Motor neuron (in vitro differentiated cells): ENCODE measurements around the gene PATL1. TPM values are rescaled to one million over a fixed set of nuclear protein-coding genes. Genes with fewer than 3 reads are reported as not detected.
A peak's percentile ranks its signal among the peaks of the same experiment; 100 is the strongest.

Experiments
- ATAC-seq, 8 experiments: fragments of 200-7000 bp; cut with Tn5 transposase; replicated peaks in 6 of 8; 2 replicates each; pipeline ENCODE4 v1.8.0; 2021; ENCODE audit warnings: mild to moderate bottlenecking in 8 of 8, moderate library complexity in 8 of 8
- H3K27ac ChIP-seq, 2 donors: fragments of 250-450 bp; sonication (Bioruptor Pico); 2 replicates each; pipeline ENCODE4 v1.9.0; 2021; ENCODE audit warnings: antibody characterized with exemption in 2 of 2, mild to moderate bottlenecking in 2 of 2, moderate library complexity in 1 of 2
- H3K4me1 ChIP-seq, 2 donors: fragments of 250-450 bp; sonication (Bioruptor Pico); replicated peaks in 1 of 2; 2 replicates each; pipeline ENCODE4 v1.6.1; 2021; ENCODE audit warnings: antibody characterized with exemption in 2 of 2, mild to moderate bottlenecking in 2 of 2, moderate library complexity in 1 of 2
- H3K4me3 ChIP-seq, 5 donors: fragments of 250-450 bp; sonication (Bioruptor Pico); 2 replicates each; pipeline ENCODE4 v1.9.0; 2021; ENCODE audit warnings: antibody characterized with exemption in 5 of 5, mild to moderate bottlenecking in 5 of 5, moderate library complexity in 4 of 5
- WGBS, 10 experiments: fragments of 450-650 bp; shearing (Covaris generic); methylation state at CpG; one replicate each; pipeline ENCODE4 v1.0.0; 2022; 5-methylcytosine and 5-hydroxymethylcytosine counted together
- in situ Hi-C, 9 experiments: fragments of 400-800 bp; cut with MboI; loops; one replicate each; pipeline ENCODE4 v1.15.0; 2021; ENCODE audit warnings: low sequenced_read_pairs in 9 of 9, low pct_unique_long_range_greater_than_20kb in 2 of 9; ENCODE audit not compliant: unreplicated experiment in 9 of 9
- total RNA-seq, 8 experiments: library from RNA; unstranded; fragments of 300-600 nt; gene quantifications; 2 replicates each; pipeline versions ENCODE4 v1.2.3 to v1.2.4, GENCODE V29; 2022

PATL1 gene
- total RNA-seq, 8 experiments from 2014 or later = 8.4 to 26.2 (median 14.1) TPM

DNA sequence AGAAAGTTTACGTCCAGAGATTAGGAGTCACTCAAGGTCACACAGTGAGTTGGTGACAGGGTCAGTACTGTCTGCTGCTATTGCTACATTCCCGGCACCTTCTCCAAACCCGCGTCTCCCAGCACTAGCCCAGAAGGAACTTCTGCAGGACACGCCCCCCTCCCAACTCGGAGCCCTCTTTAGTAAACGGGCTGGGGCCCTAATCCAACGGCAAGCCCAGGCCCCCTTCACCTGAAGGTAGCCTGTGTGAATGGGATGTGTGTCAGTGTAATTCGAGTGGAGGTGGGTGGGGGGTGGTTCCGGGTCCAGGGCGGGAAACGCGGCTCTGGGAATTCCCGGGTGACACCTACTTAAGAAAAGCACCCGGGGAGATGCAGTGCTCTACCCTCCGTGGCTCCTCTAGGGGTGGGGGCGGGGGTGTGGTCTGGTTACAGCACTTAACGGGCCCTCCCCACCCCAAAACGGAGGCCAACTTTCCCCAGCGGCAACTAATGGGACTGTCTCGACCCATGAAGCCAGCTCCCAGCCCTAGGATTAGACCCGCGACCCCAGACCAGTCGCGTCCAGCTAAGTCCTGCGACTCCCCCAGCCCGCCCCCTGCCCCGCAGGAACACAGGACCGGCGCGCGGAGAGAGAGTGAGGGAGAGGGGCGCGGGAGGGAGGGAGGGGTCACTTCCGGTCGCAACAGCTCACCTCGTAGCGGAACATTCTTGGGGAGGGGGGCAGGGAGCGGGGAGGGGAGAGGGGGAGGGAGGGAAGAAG lies 468 bp downstream of the PATL1 start:
- peaks cover 0 to 13% of the 10 kb centered on the region in 2 donors for H3K4me1 ChIP-seq
- in situ Hi-C loops = no loop called here
- H3K4me3 ChIP-seq = peak overlapping the region; percentile 50 to 76 (median 68)
- 0 to 3% (median 0%) methylated on average over 2 to 7 of the region's 39 CpGs; no CpG with 5 or more reads in 5 of the 10 experiments for WGBS, 10 experiments
- ATAC-seq = peak; percentile 42 to 74 (median 68)
- H3K27ac ChIP-seq = peak overlapping the region; percentile 49 to 58

DNA sequence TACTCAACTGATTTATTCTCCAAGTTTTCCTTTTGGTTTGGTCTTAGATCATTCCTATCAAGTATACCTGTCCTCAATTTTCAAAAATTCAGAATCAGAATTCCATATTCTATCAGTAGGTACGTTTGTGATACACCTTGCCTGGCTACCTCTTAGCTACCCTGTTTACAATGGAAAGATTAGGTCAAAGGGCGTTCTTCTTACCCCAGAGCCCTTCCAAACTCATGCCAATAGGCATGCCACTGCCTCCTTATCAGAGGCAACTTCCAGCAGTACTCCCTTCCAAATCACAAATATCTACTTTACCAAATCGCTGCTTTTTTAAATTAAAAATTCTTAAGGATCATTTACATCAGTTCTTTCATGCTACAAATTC lies 1.0 kb downstream of the PATL1 start:
- Histone ChIP-seq H3K4me3 (peak overlapping the region; percentile 50 to 76 (median 68)), H3K27ac (no peak overlapping the region), H3K4me1 (peaks cover 0 to 13% of the 10 kb centered on the region in 2 donors)
- ATAC-seq = no peak
- in situ Hi-C loops = no loop called here
- 0 to 46% (median 14%) methylated on average over 1 to 3 of the region's 3 CpGs for WGBS, 10 experiments

DNA sequence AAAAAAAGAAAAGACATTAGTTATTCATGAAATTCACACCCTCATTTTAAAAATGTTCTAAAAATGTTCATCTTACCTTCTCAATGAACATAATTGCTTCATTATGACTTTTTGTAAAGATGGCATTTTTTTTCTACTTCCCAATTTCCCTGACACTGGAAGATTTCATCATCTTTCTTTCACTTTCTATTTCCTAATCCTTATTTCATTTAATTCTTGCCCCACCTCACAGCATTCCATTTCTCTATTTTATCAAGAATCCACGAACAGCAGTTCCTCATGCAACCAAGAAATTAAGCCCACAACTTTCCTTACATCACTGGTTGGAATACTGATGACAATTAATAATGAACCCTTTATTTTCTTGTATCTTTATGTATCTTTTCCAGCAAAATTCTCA lies 1.9 kb downstream of the PATL1 start:
- no peak for ATAC-seq
- WGBS, 10 experiments = 0 to 100% (median 89%) methylated on average over 1 of the region's 1 CpG; no CpG with 5 or more reads in 1 of the 10 experiments
- in situ Hi-C loops = no loop called here
- peaks cover 0 to 13% of the 10 kb centered on the region in 2 donors for H3K4me1 ChIP-seq
- H3K4me3 ChIP-seq = no peak overlapping the region
- no peak overlapping the region for H3K27ac ChIP-seq

DNA sequence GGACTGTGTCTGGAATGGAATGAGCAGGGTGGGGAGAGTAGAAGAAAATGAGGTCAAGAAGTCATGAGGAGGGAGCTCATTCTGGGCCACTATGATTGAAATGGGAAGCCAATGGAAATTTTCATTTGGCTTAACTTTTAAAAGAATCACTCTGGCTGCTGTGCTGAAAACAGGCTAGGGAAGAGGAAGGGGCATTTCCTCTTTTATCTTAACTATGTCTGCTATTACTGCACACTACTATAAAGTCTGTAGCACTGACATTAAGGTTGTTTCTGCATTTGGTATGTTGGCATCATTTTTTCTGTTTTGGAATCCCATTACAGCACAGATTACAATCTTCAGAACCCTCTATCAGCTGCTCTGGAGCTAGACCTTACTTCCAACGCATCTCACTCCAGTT lies 8.2 kb downstream of the PATL1 start:
- Histone ChIP-seq H3K4me1 (no peaks in the 10 kb centered on the region), H3K27ac (no peak overlapping the region), H3K4me3 (no peak overlapping the region)
- WGBS, 10 experiments = 86 to 100% (median 100%) methylated on average over 1 of the region's 1 CpG; no CpG with 5 or more reads in 4 of the 10 experiments
- in situ Hi-C loops = no loop called here
- peak in 2 of 8 experiments; percentile 28 to 42 for ATAC-seq

DNA sequence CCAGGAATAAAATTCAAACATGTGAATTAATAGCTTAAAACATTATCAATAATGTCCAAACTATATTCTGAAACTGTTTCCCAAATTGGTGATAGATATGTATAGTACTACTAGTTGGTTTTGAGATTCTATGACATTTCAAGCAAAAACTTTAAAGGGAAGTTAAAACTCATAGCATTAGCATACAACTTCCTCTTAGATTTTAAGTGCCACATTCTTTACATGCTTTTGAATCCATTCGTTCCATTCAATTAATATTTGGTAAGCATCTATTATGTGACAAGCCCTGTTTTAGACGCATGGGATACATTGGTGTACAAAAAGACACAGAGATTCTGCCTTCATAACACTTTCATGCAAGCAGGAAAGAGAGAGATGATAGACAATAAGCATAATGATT lies 8.9 kb downstream of the PATL1 start:
- Histone ChIP-seq H3K27ac (no peak overlapping the region), H3K4me1 (no peaks in the 10 kb centered on the region), H3K4me3 (no peak overlapping the region)
- in situ Hi-C loops = no loop called here
- WGBS, 10 experiments = 63 to 100% (median 98%) methylated on average over 1 to 2 of the region's 2 CpGs; no CpG with 5 or more reads in 2 of the 10 experiments
- no peak for ATAC-seq

DNA sequence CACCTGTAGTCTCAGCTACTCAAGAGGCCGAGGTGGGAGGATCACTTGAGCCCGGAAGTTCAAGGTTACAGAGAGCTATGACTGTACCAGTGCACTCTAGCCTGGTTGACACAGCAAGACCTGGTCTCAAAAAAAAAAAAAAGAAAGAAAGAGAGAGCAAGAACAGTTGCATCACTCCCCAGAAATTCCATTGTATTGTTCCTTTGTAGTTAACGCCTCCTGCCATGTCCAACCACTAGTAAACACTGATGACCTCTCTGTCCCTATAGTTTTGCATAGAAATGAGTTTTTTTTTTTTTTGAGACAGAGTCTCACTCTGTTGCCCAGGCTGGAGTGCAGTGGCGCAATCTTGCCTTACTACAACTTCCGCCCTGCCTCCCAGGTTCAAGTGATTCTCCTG lies 10.8 kb downstream of the PATL1 start:
- Histone ChIP-seq H3K27ac (no peak overlapping the region), H3K4me3 (no peak overlapping the region), H3K4me1 (no peaks in the 10 kb centered on the region)
- 94 to 100% (median 100%) methylated on average over 2 to 4 of the region's 5 CpGs; no CpG with 5 or more reads in 1 of the 10 experiments for WGBS, 10 experiments
- in situ Hi-C loops = no loop called here
- no peak for ATAC-seq

DNA sequence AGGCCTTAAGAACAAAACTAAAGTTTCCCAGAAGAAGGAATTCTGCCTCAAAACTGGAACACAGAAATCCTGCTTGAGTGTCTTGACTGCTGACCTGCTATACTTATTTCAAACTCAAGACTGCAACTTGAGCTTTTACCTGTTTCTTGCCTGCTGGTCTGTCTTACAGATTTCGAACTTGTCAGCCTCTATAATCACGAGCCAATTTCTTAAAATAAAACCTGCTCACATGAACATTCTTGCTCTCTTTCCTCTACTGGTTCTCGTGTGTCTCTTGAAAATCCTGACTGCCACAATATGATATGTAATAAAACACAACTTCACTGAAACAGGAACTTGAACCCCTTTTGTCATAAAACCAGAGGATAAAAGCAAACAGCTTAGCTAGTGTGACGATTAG lies 13.9 kb downstream of the PATL1 start:
- in situ Hi-C loops = no loop called here
- no peak overlapping the region for H3K27ac ChIP-seq
- WGBS, 10 experiments = 69 to 100% (median 90%) methylated on average over 1 to 4 of the region's 4 CpGs
- no peak overlapping the region for H3K4me3 ChIP-seq
- ATAC-seq = no peak
- no peaks in the 10 kb centered on the region for H3K4me1 ChIP-seq

DNA sequence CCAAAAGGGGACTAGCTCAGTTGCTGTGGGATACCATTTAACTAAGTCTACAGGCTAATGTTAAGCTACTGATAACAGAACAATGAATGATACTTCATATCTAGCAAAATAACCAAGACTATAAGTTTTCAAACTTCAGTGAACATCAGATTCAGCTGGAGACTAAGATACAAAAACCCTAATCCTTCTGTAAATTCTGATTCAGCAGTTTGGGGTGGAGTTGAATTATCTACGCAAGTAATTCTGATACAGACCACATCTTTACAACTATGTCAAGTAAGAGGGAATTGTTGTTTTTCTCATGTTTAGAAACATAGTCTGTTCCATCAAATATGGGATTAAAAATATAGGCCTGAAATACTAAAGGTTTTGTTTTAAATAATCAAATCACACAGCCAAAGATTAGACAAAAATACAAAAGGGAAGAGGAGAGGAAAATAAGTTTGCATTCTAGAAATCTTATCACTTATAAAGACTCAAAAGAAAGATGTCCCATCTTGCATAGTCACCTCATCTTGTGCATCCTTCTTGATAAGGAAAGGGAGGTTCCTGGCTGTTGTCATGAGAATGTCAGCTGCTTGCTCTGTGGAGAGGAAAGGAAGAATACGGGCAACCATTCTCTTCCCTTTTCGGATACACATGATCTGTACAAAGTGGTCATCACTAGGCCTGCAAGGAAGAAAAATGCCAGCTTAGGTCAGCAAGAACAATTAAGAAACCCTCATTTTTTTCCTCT lies 21.4 kb downstream of the PATL1 start:
- Histone ChIP-seq H3K4me1 (no peaks in the 10 kb centered on the region), H3K4me3 (no peak overlapping the region), H3K27ac (no peak overlapping the region)
- no peak for ATAC-seq
- 83 to 100% (median 98%) methylated on average over 1 to 3 of the region's 3 CpGs for WGBS, 10 experiments
- in situ Hi-C loops = no loop called here

DNA sequence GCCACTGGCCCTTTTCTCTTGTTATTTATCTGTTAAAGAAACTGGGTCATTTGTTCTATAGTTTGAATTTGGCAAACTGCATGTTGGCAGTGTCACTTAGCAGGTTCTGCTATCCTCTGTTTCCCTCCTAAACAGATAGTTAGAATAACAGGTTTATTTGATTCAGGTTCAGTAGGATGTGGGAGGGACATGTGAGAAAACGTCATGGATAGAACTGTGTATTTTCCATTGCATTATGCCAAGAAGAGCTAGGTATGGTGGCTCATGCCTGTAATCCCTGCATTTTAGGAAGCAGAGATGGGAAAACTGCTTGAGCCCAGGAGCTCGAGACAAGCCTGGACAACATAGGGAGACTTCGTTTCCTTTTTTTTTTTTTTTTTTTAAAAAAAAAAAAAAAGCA lies 24.3 kb downstream of the PATL1 start:
- H3K4me1 ChIP-seq = no peaks in the 10 kb centered on the region
- H3K4me3 ChIP-seq = no peak overlapping the region
- no peak for ATAC-seq
- WGBS, 10 experiments = 50 to 100% (median 93%) methylated on average over 1 to 3 of the region's 3 CpGs; no CpG with 5 or more reads in 3 of the 10 experiments
- no peak overlapping the region for H3K27ac ChIP-seq
- in situ Hi-C loops = no loop called here

DNA sequence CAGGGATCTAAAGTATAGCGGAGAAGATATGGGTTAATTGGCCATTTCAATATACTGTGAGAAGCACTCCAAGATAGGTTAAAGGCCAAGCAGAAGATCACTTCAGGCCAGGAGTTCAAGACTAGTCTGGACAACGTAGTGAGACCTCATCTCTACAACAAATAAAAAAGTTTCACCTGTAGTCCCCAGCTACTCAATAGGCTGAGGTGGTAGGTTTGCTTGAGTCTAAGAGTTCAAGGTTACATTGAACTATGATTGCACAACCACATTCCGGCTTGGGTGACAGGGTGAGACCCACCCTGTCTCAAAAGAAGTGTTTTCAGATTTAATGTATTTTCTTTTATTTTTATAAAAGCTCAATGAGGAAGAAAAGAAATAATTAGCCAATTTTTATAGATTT lies 25.4 kb downstream of the PATL1 start:
- no peak for ATAC-seq
- H3K4me1 ChIP-seq = no peaks in the 10 kb centered on the region
- in situ Hi-C loops = no loop called here
- no peak overlapping the region for H3K4me3 ChIP-seq
- no peak overlapping the region for H3K27ac ChIP-seq
- 89 to 100% (median 96%) methylated on average over 1 to 3 of the region's 3 CpGs; no CpG with 5 or more reads in 3 of the 10 experiments for WGBS, 10 experiments

DNA sequence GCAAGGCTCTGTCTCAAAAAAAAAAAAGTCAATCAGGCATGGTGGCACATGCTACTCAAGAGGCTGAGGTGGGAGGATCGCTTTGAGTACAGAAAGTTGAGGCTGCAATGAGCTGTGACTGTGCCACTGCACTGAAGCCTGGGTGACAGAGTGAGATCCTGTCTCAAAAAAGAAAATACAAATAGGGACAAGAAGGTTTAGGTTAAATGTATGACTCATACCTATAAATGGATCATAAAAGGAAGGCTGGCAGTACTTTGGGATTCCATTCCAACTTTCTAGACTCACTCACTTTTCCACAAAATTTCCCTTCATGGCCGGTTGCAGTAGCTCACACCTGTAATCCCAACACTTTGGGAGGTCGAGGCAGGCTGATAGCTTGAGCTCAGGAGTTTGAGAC lies 27.7 kb downstream of the PATL1 start:
- in situ Hi-C loops = no loop called here
- 83 to 100% (median 98%) methylated on average over 1 to 3 of the region's 3 CpGs; no CpG with 5 or more reads in 4 of the 10 experiments for WGBS, 10 experiments

DNA sequence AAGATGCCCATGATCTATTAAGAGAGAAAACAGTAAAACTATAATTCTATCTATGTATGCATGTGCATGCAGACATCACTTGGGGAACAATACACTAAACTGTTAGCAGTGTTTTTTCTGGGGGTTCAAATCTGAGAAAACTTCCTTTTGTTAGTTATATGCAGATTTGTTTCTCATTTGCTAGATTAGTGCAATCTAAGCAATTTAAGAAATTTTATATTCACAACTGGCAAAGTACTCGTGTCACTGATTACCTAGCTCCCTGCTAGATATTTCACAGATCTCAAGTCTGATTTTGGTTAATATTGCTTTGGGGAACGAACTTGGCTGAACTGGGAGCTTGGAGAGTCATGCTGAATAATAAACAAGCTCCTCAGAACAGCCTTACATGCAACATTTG lies 38.3 kb downstream of the PATL1 start:
- 33 to 100% (median 60%) methylated on average over 1 to 2 of the region's 2 CpGs; no CpG with 5 or more reads in 1 of the 10 experiments for WGBS, 10 experiments
- Histone ChIP-seq H3K27ac (no peak overlapping the region), H3K4me1 (no peaks in the 10 kb centered on the region), H3K4me3 (no peak overlapping the region)
- in situ Hi-C loops = no loop called here
- ATAC-seq = no peak

More for the DNA sequence above, 27.7 kb downstream of the PATL1 start:
- no peak overlapping the region for H3K27ac ChIP-seq
- H3K4me3 ChIP-seq = no peak overlapping the region
- H3K4me1 ChIP-seq = no peaks in the 10 kb centered on the region
- ATAC-seq = no peak

DNA sequence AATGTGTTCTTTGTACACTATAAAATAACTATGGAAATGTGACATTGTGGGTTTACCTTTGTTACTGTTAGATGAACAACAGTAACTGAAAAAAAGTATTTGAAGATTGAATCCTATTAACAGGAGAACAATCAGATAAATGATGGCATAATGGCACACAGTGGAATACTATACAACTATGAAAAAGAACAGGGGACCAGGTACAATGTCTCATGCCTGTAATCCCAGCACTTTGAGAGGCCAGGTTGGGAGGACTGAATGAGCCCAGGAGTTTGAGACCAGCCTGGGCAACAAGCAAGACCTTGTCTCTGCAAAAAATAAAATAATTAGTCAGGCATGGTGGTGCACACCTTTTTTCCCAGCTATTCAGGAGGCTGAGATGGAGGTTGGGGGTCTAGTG lies 38.8 kb downstream of the PATL1 start:
- Histone ChIP-seq H3K4me1 (no peaks in the 10 kb centered on the region), H3K4me3 (no peak overlapping the region), H3K27ac (no peak overlapping the region)
- in situ Hi-C loops = no loop called here
- ATAC-seq = no peak
